ENCODE measurements around the gene PRKD2. TPM values are rescaled to one million over a fixed set of nuclear protein-coding genes. Genes with fewer than 3 reads are reported as not detected.

The PRKD2 gene
- total RNA-seq, 1 donor = 9.7 TPM

GRCh38 chr19:46732172-46732938 is 15.4 kb upstream of the PRKD2 start:
- TF ChIP-seq CTCF (IDR thresholded peaks at IDR 0.05; ENCODE audit: insufficient read depth, low read length) = no peak
- no peak overlapping the region for H3K4me3 ChIP-seq (ENCODE audit: low read depth, low read length)
- DNase-seq (ENCODE audit: low read depth) = no peak

GRCh38 chr19:46731584-46731983 is 14.7 kb upstream of the PRKD2 start:
- TF ChIP-seq CTCF (IDR thresholded peaks at IDR 0.05; ENCODE audit: insufficient read depth, low read length) = no peak
- no peak for DNase-seq (ENCODE audit: low read depth)
- no peak overlapping the region for H3K4me3 ChIP-seq (ENCODE audit: low read depth, low read length)

- peak; percentile 77 for DNase-seq (ENCODE audit: low read depth)
- no peak for TF ChIP-seq CTCF (IDR thresholded peaks at IDR 0.05; ENCODE audit: insufficient read depth, low read length)
- no peak overlapping the region for H3K4me3 ChIP-seq (ENCODE audit: low read depth, low read length)
Measured at GRCh38 chr19:46731007-46731501, 14.1 kb upstream of the PRKD2 start.

GRCh38 chr19:46730595-46730994 is 13.7 kb upstream of the PRKD2 start:
- no peak for TF ChIP-seq CTCF (IDR thresholded peaks at IDR 0.05; ENCODE audit: insufficient read depth, low read length)
- H3K4me3 ChIP-seq (ENCODE audit: low read depth, low read length) = no peak overlapping the region
- no peak for DNase-seq (ENCODE audit: low read depth)

- H3K4me3 ChIP-seq (ENCODE audit: low read depth, low read length) = no peak overlapping the region
- DNase-seq (ENCODE audit: low read depth) = no peak
- no peak for TF ChIP-seq CTCF (IDR thresholded peaks at IDR 0.05; ENCODE audit: insufficient read depth, low read length)
Measured at GRCh38 chr19:46730187-46730586, 13.3 kb upstream of the PRKD2 start.

GRCh38 chr19:46729696-46730095 is 12.8 kb upstream of the PRKD2 start:
- no peak overlapping the region for H3K4me3 ChIP-seq (ENCODE audit: low read depth, low read length)
- no peak for TF ChIP-seq CTCF (IDR thresholded peaks at IDR 0.05; ENCODE audit: insufficient read depth, low read length)
- DNase-seq (ENCODE audit: low read depth) = no peak
